ENCODE results near the gene GGA2. TPM values are rescaled to one million over a fixed set of nuclear protein-coding genes. Genes with fewer than 3 reads are reported as not detected.

Gene GGA2
- total RNA-seq, 1 donor from 2014 or later: 96.3 TPM

DNA sequence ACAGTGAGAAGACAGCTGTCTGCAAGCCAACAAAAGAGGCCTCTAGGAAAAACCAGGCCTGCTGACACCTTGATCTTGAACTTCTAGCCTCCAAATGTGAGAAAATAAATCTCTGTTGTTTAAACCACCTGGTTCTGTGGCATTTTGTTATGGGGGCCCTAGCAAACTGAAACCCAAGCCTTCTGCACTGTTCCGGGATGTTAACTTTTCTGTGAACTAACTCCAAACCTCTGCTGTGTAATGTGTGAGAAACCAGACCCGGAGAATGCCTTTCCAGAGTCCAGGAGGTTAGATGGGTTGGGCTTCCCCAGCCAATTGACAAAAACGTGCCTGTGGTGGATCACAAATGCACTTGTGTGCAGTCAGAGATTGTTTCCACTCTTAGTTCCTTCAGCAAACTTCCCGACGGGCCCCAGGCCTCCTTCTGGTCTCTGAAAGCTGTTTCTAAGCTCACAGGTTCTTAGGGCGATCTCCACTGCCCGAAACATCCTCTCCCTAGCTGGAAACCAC is 13.6 kb upstream of the GGA2 start:
- intact Hi-C loops (cut with micrococcal nuclease): no loop called here

DNA sequence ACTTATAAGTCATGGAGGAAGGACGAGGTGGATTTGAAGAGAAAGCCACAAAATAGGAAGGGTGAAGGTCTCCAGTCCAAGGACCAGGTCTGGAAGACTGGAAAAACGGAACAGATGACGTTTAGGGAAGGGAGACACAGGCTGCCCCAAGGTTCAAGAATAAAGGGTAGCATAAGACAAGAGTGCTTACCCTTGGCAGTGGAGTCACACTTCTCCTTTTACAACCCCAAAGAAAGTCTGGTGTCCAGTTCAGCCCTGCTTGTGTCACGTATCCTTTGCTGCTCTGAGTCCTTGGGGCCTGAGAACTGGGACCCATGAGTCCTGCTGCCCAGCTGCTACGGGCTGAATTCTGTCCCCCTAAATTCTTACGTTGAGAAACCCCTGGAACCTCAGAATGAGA is 13.0 kb upstream of the GGA2 start:
- intact Hi-C loops (cut with micrococcal nuclease): no loop called here

DNA sequence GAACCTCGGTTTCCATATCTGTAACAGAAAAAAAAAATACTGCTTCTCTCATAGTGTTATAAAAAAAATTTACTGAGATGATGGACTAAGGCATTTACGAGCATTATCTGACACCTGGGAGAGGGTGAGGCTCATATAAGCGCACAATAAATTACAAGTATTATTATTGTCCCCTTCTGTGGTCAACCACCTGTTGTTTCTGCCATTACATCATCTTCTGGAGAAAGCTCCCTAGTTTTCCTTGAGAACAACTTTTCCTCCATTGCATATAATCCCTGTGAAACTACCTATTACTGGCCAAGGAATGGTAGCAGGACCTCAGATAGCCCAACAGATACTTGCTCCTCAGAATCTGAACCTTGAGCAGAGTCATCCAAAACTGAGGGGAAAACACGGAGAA is 11.7 kb upstream of the GGA2 start:
- intact Hi-C loops (cut with micrococcal nuclease): no loop called here

DNA sequence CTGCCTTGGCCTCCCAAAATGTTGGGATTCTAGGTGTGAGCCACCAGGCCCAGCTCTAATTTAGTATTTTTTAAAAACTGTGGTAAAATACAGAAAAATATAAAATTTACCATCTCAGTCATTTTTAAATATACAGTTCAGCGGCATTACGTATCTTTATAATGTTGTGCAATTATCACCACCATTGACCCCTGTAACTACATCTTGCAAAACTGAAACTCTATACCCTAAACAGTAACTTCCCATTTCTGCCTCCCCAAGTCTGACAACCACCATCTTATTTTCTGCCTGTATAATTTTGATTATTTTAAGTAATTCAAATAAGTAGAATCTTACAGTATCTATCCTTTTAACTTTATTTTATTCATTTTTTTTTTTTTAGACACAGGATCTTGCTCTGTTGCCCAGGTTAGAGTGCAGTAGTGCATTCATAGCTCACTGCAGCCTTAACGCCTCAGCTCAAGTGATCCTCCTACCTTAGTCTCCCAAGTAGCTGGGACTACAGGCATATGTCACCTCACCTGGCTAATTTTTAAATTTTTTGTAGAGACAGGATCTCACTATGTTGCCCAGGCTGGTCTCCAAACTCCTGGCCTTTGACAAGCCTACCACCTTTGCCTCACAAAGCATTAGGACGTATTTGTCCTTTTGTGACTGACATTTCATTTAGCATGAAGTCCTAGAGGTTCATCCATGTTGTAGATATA is 10.9 kb upstream of the GGA2 start:
- intact Hi-C loops (cut with micrococcal nuclease): no loop called here

DNA sequence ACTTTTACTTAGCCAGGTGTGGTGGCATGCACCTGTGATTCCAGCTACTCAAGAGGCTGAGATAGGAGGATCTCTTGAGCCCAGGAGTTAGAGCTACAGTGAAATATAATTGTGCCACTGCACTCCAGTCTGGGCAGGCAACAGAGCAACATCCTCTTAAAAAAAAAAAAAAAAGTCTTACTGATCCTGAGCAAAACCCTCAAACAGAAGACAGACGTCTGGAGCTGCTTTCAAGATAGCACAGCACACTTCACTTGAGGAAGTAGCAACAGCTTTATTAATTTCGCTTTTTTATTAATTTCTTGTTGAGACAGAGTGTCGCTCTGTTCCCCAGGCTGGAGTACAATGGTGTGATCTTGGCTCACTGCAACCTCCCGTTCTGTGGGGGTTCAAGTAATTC is 10.2 kb upstream of the GGA2 start:
- intact Hi-C loops (cut with micrococcal nuclease): no loop called here

DNA sequence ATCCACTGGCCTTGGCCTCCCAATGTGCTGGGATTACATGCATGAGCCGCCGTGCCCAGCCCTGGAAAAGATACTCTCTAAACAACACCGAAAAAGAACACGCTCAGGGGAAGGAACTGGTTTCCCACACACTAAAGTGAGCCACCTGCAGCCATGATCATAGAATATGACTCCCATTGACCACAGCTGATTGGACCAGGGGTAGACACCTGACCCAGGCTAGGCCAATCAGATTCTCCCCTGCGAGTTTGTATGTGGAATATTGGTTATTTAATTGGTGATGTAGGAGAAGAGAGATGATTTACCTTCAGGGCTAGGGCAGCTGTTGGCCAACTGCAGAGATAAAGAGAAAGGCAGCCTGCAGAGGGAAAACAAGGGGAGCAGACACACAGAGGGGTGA is 9.0 kb upstream of the GGA2 start:
- intact Hi-C loops (cut with micrococcal nuclease): no loop called here

DNA sequence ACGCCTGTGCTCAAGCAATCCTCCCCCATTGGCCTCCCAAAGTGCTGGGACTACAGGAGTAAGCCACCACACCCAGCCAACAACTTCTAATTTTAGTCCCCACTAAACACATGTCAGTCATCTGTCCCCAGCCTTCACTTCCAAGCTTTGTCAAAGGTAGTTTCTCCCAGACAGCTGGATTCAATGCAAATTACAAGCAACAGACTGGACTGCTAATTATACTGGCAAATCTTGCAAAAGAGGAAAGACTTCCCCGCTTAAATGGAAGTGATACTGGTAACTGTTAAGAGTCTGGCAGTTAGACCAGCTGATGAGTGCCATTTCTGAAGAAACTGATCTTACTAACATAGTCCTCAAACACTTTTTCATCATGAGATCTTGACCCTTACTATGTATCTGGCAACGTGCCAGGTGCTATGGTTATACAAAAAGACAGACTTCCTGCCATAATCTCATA is 8.2 kb upstream of the GGA2 start:
- intact Hi-C loops (cut with micrococcal nuclease): no loop called here

DNA sequence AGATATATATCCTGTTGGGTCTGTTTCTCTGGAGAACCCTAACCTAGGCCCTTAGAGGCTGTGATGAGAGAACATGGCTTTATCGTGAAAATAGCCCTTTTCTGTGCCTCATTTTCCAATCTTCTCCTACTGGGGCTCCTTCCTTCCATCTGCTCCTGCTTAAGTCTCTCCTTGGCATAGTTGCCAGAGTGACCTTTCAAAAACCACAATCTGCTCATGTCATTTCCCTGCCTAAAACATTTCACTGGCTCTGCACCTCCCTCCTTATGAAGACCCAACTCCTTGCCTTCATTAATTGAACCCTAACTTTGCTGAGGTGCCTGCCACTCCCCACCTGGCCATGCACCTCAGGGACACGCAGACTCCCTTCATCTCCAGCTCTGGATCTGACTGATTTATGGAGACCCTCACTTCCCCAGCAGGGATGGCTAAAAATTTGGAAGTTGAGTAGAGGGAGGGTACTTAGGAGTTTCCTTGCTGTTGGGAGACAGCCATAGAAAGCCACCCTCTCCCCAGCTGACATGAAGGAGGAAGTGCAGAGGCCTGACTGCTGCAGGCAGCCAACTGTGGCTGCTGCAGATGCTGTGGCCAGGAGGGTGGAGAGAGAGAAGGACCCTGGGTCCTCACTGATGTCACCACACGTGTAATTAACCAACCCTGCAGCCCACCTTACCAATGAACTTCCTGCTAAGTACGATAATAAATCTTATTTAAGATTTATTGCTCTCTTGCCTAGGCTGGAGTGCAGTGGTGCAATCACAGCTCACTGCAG is 6.3 kb upstream of the GGA2 start:
- intact Hi-C loops (cut with micrococcal nuclease): no loop called here

DNA sequence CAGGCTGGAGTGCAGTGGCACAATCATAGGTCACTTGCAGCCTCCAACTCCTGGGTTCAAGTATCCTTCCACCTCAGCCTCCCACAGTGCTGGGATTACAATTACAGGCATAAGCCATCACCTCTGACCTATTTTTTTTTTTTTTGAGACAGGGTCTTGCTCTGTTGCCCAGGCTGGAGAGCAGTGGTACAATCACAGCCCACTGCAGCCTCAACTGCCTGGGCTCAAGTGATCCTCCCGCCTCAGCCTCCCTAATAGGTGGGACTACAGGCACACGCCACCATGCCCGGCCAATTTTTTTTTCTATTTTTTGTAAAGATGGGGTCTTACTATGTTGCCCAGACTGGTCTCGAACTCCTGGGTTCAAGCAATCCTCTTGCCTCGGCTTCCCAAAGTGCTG is 5.6 kb upstream of the GGA2 start:
- intact Hi-C loops (cut with micrococcal nuclease): no loop called here

DNA sequence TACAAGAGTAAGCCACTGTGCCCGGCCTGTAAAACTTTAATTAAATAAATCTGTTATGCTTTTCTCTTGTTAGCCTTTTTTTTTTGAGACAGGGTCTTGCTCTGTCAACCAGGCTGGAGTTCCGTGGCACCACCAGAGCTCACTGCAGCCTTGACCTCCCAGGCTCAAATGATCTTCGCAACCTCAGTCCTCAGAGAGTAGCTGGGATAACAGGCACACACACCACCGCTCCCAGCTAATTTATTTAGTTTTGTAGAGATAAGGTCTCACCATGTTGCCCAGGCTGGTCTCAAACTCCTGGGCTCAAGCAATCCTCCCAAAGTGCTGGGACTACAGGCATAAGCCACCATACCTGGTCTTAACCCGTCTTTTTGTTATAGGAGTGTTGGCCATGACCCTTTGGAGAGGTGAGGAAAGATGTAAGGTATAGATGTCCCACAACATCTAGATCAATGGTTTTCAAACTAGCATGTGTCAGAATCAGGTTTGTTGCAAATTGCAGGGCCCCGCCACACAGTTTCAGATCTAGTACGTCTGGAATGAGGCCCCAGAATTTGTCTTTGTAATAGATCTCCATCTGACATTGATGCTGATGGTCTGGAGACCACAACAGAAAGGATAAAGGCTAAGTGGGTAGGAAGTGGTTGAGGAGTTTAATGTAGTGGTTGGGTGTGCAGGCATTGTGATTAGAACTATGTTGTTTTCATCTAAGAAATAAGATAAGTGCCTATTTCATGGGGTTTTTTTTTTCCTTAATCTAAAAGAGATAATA is 4.3 kb upstream of the GGA2 start:
- intact Hi-C loops (cut with micrococcal nuclease): loop anchor here (5.0 kb wide), 1 partner anchor 1023 kb away; the partner anchor contains the start of gene RBBP6

DNA sequence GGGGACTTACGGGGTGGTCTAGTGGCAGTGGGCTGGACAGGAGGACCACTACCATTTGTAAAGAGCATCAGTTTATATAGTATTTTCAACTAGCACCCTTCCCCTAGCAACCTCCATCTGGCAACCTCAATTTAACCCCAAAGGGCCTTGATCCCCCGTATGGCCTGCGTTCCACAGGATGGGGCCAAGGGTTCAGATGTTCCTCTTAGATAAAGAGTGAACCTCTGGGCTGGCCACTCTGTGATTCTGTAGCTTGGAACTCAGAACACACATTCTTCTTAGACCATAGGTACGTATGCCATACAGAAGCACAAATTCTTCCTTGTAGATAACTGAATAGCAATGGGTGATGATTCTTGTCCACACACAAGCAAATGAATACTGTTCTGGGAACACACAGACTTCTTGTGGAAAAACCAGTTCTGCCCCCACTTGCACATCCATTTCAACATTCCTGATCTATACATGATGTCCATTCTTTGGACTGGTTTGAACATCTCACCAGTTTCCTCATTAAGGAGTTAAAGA is 1.9 kb upstream of the GGA2 start:
- intact Hi-C loops (cut with micrococcal nuclease): loop anchor here (5.0 kb wide), 1 partner anchor 1025 kb away; the partner anchor contains the start of gene RBBP6

DNA sequence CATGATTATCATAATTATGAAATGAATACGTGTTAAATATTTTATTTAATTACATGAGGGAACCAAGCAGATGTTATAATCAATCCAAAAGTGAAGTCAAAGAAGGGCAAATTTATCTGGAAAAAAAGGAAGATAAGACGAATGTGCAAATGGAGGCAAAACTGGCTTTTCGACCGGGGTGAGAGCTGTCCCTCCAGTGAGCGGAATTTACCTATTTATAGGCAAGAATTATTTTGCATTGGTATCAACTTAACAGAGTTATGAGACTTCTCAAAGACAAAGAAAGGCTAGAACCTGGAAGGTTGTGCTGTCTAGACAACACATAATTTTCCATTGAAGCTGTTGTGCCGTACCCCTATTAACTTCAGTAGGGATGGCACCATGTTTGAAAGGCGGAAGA is 1.4 kb upstream of the GGA2 start:
- intact Hi-C loops (cut with micrococcal nuclease): loop anchor here (5.0 kb wide), 1 partner anchor 1026 kb away; the partner anchor contains the start of gene RBBP6

DNA sequence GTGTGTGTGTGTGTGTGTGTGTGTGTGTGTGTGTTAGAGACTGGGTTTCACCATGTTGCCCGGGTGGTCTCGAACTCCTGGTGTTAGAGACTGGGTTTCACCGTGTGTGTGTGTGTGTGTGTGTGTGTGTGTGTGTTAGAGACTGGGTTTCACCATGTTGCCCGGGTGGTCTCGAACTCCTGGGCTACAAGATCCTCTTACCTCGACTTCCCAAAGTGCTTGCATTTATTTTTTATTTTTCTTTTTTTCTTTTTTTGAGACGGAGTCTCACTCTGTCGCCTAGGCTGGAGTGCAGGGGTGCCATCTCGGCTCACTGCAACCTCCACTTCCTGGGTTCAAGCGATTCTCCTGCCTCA is 599 bp upstream of the GGA2 start:
- intact Hi-C loops (cut with micrococcal nuclease): loop anchor here (1.0 to 5.0 kb wide), 3 partner anchors 46 to 1026 kb away; partner anchors contain the start of genes DCTN5, EARS2, PALB2 and RBBP6

DNA sequence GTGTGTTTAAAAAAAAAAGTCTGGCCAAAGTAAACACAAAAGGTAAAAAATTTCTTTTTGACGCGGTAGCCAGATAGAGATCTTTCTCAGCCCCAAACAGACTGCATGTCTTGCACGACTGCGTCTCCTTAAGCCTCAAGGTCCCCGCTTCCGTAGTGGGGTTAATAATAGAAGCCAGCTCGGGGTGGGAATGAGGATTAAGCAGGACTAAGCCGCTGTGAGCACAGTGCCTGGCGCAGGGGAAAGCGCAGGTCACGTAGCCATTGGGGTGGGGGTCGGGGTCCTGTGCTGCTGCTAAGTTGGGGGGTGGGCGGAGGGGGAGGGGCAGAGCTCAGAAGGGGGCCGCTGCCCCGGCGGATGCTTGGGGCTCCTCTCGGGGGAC is 521 bp downstream of the GGA2 start:
- intact Hi-C loops (cut with micrococcal nuclease): loop anchor here (1.0 to 10.0 kb wide), 6 partner anchors 48 to 1028 kb away; partner anchors contain the start of genes DCTN5, EARS2, NDUFAB1 and PALB2

DNA sequence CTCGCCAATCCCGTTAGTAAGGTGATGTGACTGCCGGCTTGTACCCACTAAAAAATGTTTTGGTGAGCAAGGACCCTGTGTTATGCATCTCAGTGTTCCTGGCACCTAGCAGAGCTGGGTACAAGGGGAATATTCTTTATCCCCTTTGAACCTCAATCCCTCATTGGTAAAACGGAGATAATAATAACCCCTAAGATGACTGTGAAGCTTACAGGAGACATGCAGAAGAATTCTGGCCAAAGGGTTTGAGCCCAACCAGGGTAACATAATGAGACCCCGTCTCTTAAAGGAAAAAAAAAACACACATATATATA is 896 bp downstream of the GGA2 start:
- intact Hi-C loops (cut with micrococcal nuclease): loop anchor here (1.0 to 10.0 kb wide), 3 partner anchors 87 to 325 kb away; partner anchors contain the start of genes NDUFAB1, PLK1 and PRKCB

DNA sequence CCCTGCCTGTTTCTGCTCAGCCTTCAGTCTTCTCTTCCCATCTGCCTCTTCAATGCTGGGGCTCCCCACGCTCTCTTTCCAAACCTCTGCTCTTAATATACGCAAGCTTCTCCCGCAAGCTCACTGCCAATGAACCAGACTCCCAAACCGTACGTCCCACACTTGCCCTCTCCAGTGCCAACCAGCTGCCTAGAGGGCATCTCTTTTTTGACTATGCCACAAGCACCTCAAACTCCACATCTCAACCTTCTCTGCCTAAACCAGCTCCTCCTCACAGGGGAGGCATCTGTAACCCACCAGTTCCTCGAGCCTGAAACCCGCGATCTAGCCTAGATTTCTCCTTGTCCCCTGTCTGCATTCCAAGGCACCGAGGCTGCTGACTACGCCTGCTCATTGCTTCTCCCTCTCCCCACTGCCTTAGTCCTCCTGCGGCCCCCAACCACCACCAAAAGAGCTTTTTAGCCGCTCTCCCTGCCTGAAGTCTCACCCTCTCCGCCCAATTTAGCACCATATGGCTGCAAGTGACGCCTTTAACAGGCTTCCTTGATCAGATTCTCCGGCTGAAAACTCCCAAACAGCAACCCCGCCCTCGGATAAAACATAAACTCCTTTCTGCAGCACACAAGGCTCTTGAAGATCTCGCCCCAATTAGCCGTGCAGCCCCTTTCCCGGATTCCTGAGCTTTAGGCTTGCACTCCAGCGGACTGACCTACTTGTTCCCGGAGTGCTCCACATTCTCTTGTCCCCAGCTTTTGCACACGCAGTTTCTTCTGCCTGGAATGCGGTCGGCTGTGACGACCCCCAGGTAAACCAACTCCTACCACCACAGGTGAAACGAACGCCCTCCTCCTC is 1.5 kb downstream of the GGA2 start:
- intact Hi-C loops (cut with micrococcal nuclease): loop anchor here (1.0 to 10.0 kb wide), 4 partner anchors 56 to 326 kb away; partner anchors contain the start of genes COG7, NDUFAB1, PLK1 and PRKCB

DNA sequence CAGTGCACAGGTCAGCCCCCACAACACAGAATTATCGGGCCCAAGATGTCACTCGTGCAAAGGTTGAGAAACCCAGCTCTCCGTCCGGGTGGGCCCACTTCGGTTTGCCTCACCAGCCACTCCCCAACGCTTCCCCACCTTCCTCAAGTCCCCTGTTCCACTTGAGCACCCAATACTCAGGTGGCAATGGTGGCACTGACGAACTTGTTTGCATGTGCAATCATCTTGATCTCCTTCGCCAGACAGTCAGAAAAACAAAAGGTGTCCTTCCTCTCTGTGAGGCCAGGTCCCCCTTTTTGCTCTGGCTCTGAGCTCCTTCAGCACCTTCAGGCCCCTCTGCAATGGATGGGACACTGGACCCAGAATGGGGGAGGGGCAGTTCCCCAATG is 3.7 kb downstream of the GGA2 start:
- intact Hi-C loops (cut with micrococcal nuclease): loop anchor here (5.0 to 10.0 kb wide), 2 partner anchors 171 to 328 kb away; partner anchors contain the start of genes PLK1 and PRKCB

DNA sequence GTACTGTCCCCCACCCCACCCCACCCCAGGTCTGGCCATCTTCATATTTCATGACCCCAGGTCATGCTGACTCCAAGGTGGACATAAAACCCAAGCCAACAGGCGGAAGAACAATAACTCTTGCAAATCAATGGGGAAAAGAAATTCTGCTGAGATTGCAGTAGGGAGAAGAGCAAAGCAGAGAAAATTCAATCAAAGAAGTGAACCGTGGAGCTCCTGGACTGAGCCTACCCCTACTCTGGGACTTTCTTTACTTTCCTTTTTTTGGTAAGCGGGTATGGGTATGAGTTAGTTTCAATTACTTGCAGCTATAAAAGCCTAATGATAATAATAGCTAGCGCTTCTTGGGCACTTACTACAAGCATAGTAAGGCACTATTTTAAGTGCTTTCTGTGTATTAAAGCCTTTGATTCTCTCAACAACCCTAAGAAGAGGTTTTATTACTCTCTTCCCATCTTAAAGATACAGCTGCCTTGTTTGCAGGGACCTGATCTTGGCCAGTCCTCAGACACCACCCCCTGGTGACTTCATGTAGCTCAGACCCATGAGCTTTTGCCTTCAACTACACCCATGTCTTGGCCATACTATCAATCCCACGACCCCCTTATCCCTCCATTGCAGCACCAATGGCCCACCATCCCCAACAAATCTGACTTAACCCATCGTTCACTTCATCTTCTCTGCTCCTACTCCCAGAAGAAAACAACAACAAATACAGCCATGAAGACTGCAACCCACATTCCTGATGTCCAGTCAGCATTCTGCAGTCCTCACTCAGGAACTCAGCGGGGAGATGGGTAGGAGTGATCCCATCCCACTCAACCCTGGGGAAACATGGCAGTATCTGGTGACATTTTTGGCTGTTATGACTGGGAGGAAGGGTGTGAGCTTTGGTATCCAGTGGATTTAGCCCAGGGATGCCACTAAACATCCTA is 4.4 kb downstream of the GGA2 start:
- intact Hi-C loops (cut with micrococcal nuclease): loop anchor here (2.0 to 10.0 kb wide), 4 partner anchors 71 to 409 kb away; partner anchors contain the start of genes PLK1 and PRKCB

DNA sequence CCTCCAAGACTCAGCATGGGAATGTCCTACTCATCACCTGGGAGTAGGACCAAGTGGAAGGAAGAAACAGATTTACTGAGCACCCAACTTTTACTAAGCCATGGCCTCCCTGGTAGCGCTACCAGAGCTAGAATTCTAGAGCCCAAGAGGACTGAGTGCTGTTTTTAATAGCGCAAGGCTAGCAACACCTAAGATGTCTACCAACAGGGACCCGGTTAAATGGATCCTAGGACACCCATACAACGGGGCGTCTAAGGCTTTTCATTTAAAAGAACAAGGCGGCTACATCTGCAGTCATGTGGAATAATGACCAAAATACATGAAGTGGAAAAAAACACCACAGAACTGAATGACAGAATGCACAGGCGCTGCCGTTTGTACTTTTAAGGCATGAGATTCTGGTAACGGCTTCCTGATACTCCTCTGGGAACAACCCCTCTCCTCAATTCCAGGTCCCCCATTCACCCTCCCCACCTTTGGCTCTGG is 5.1 kb downstream of the GGA2 start:
- intact Hi-C loops (cut with micrococcal nuclease): loop anchor here (2.0 to 10.0 kb wide), 4 partner anchors 70 to 408 kb away; partner anchors contain the start of genes PLK1 and PRKCB
